ENCODE measurements around the gene FGF21.
"Not testable (repeated sequence)": the region's sequence is repeated elsewhere in the genome, so short reads cannot be mapped to it uniquely, and the experiment has no call there.

The FGF21 gene

DNA sequence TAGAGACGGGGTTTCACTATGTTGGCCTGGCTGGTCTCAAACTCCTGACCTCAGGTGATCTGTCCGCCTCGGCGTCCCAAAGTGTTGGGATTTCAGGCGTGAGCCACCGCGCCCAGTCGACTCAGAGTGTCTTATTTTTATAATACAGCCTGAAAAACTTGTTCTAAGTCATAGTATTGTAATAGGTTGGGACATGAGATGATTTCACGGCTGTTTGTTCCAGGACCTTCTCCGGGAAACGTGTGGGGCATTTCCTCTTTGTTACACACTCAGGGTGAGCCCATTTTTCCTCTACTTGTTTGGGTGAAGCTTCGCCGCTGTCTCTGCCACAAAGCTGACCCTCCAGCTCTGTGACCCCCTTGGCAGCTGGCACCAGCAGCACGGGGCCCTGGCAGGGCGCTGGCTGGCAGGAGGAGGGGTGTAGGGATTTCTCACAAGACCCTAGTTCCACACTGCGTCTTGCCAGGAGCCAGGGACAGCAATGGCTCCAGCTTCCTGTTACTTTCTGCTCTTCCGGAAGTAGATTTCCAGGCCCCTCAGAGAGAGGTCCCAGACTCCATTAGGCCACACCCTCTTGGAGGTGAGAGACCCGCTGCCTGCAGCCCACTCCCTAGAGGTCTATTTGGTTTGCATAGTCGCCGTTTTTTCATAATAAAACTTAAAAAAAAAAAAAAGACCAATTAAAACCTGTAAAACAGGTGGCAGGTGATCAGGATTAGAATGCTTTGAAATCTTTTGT is 15.6 kb downstream of the FGF21 start:
- Histone ChIP-seq H3K27ac (peak overlapping the region in 13 of 21 experiments; percentile 11 to 70 (median 42)), H3K4me3 (no peak overlapping the region)

- no peak overlapping the region for H3K4me3 ChIP-seq
- H3K27ac ChIP-seq = no peak overlapping the region
These were observed 17.2 kb downstream of the FGF21 start for GRCh38 chr19:48772503-48772953.

- Histone ChIP-seq H3K27ac (no peak overlapping the region), H3K4me3 (no peak overlapping the region)
These were observed 21.8 kb downstream of the FGF21 start for GRCh38 chr19:48777139-48777538.

GRCh38 chr19:48777720-48778119 is 22.4 kb downstream of the FGF21 start:
- Histone ChIP-seq H3K4me3 (no peak overlapping the region), H3K27ac (no peak overlapping the region)

DNA sequence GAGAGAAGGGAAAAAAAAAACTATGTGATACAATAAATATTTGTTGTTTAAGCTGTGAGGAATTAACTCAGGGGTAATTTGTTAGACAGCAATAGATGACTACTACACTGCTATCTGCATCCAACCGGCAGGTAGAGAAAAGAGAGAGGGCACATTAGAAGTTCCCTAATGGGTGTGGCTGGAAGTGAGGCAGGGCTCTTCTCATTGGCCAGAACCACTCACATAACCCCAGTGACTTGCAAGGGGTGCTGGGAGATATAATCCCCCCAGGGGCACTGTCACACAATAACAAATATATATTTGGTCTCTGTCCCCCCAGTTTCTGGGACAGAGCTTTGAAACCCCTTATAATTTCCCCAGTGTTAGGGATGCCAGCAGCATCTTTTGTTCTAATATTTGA is 24.3 kb downstream of the FGF21 start:
- no peak overlapping the region for H3K27ac ChIP-seq
- H3K4me3 ChIP-seq = no peak overlapping the region

- H3K27ac ChIP-seq = peak overlapping the region in 12 of 21 experiments; percentile 8 to 76 (median 45)
- H3K4me3 ChIP-seq = no peak overlapping the region
These were observed 25.5 kb downstream of the FGF21 start for GRCh38 chr19:48780631-48781391.

GRCh38 chr19:48784527-48784926 is 29.2 kb downstream of the FGF21 start:
- no peak overlapping the region for H3K4me3 ChIP-seq
- H3K27ac ChIP-seq = no peak overlapping the region

GRCh38 chr19:48786422-48786821 is 31.1 kb downstream of the FGF21 start:
- H3K27ac ChIP-seq = not testable (repeated sequence)

DNA sequence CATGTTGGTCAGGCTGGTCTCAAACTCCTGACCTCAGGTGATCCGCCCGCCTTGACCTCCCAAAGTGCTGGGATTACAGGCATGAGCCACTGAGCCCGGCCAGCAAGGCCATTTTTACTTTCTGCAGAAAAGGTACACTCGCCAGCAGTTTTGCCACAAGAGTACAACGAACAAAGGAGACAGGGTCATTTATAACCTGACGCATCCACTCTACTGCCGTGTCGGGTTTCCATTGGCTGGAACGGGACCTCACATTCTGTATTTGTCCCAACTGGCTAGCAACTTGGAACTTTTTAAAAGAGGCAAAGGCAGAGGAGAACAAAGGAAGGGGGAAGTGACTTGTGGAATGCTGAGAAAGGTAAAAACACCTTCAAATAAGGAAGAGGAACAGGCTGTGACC is 32.0 kb downstream of the FGF21 start:
- H3K4me3 ChIP-seq, H3K27ac ChIP-seq: not testable (repeated sequence)

More at GRCh38 chr19:48786422-48786821, 31.1 kb downstream of the FGF21 start:
- not testable (repeated sequence) for H3K4me3 ChIP-seq

GRCh38 chr19:48793271-48793670 is 37.9 kb downstream of the FGF21 start:
- Histone ChIP-seq H3K4me3 (no peak overlapping the region), H3K27ac (no peak overlapping the region)

- H3K4me3 ChIP-seq = no peak overlapping the region
- peak overlapping the region in 6 of 21 experiments; percentile 54 to 85 (median 74) for H3K27ac ChIP-seq
These were observed 39.0 kb downstream of the FGF21 start for GRCh38 chr19:48794291-48794690.

DNA sequence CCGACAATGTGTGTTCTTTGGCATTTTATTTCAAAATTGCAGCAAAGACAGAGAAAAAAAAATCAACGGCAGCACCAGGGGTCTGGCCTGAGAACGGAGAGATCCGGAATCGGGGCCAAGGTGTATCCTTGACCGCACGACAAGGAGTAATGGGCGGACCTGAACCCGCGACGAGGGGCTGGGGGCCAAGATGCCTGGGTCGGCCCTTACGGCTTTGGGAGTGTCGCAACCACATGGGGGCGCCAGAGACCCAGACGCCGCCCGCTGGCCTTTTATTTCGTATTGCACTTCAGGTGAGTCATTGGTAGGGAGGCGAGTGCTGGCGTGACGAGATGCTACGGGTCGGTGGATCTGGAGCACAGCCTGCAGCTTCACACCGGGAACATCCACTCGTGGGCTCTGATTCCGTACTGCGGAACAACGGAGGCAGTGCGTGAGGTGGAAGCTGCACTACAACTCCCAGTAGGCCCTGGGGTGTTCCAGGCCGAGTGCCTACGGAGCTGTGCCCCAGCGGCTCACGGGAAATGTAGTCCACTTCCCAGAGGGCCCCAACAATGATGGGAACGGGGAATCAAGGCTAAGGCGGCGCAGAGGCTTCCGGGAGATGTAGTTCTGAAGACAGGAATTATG is 39.8 kb downstream of the FGF21 start:
- Histone ChIP-seq H3K27ac (peak overlapping the region in 20 of 21 experiments; percentile 9 to 85 (median 68)), H3K4me3 (peak overlapping the region; percentile 31 to 49 (median 42))

- H3K27ac ChIP-seq = peak overlapping the region in 16 of 21 experiments; percentile 2 to 83 (median 73)
- H3K4me3 ChIP-seq = peak overlapping the region in 2 of 7 experiments; percentile 31 to 45
These were observed 40.4 kb downstream of the FGF21 start for GRCh38 chr19:48795685-48796070.

GRCh38 chr19:48796298-48797083 is 41.2 kb downstream of the FGF21 start:
- Histone ChIP-seq H3K4me3 (no peak overlapping the region), H3K27ac (peak overlapping the region in 13 of 21 experiments; percentile 2 to 83 (median 76))

- Histone ChIP-seq H3K27ac (peak overlapping the region in 1 of 21 experiments; percentile 24), H3K4me3 (no peak overlapping the region)
These were observed 41.8 kb downstream of the FGF21 start for GRCh38 chr19:48797103-48797502.

DNA sequence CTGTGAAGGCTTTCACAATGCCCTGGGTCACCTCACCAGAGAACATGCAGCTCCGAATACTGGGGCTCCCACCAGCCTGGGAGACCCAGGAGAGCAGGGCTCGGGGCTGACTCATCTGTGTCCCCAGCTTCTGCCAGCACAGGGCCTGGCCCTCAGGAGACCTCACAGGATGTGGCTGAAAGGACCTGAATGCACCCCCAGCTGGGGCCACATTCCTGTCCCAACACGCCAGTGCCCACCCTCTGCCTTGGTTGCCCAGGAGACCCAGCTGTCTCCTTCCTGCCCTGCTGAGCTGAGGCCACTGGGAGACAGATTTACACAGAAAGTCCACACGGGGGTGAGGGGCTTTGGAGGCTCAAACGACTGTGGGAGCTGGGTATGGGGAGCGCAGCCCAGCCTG is 43.6 kb downstream of the FGF21 start:
- peak overlapping the region in 6 of 21 experiments; percentile 15 to 49 (median 34) for H3K27ac ChIP-seq

DNA sequence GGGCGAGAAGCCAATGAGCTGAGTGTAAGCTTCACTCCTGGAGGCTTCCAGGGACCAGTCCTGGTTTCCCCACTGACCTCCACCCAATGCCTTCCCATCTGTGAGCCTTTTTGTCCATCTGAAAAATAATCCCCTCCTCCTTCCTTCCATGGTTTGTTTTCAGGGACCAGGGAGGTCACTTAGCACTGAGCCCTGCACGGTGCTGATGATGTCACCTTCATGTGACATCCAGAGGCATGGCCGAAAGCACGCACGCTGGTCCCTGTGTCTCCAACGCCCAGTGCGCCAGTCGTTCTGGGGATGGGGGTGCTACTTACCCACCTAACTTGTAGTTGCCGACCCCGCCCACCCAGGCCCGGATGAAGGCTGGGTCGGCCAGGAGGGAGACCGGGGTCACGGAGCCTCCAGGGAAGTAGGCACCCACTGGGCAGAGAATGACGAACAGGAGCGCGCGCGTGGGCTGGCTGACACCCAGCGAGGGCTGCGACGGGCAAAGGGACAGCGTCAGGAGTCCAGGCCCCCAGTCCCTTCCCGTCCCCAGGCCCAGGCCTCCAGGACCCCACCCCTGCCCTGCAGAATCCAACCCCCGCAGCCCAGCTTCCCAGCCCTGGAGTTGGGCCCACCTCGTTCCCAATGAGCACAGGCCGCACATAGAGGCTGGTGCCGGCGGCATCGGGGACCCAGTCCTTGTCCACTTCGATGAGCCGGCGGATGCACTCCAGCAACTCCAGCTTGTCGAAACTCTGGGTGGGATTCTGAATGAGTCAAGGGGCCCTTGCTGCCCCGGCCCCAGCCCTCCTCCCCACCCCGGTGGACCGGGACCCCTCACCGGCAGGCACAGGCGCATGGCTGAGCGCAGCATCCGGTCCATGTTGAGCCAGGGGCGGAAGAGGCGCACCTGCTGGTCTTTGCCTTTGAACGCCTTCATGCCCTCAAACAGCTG is 44.3 kb downstream of the FGF21 start:
- no peak overlapping the region for H3K4me3 ChIP-seq
- H3K27ac ChIP-seq = peak overlapping the region in 5 of 21 experiments; percentile 31 to 54 (median 35)

More for the DNA sequence above, 43.6 kb downstream of the FGF21 start:
- no peak overlapping the region for H3K4me3 ChIP-seq

DNA sequence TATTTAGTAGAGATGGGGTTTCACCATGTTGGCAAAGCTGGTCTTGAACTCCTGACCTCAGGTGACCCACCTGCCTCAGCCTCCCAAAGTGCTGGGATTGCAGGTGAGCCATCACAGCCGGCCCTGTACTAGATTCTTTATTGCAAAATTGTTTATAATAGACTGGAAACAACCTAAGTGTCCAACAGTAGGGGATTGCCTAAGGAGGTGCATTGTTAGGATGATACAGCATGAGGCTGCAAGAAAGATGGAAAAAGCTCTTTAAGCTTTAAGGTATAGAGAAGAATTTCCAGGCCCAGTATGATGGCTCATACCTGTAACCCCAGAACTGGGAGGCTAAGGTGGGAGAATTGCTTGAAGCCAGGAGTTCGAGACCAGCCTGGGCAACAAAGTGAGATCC is 47.3 kb downstream of the FGF21 start:
- Histone ChIP-seq H3K27ac (no peak overlapping the region), H3K4me3 (no peak overlapping the region)
